A549 (cell line): Measurements from ENCODE around the gene GANAB. TPM values are rescaled to one million over a fixed set of nuclear protein-coding genes. Genes with fewer than 3 reads are reported as not detected.

Experiments
- ATAC-seq, 2 experiments: fragments of 200-7000 bp in 1 of 2; fragments of >200 bp in 1 of 2; cut with Nextera tagmentation in 1 of 2; cut with Tn5 transposase in 1 of 2; 3 replicates each; pipeline versions ENCODE4 v1.8.0 to v1.9.1; 2018 to 2020; ENCODE audit warnings: mild to moderate bottlenecking in 1 of 2, moderate library complexity in 1 of 2
- CTCF ChIA-PET: fragments of 300-600 bp; sonication (Branson Sonifier 250); formaldehyde crosslinking; extraction: SDS; loops from one replicate; lab custom pipeline; 2021; ENCODE audit warnings: antibody characterized with exemption, inconsistent platforms; lab: Yijun Ruan, JAX
- POLR2A ChIA-PET: fragments of 350-600 bp; formaldehyde crosslinking; extraction: SDS; loops from one replicate; lab custom pipeline; 2021; ENCODE audit warnings: antibody characterized with exemption, inconsistent platforms; lab: Yijun Ruan, JAX
- DNase-seq, 2 experiments: peaks; one replicate each; pipeline versions ENCODE4 v3.0.0 to v3.0.0-alpha.2; 2011 to 2016; ENCODE audit warnings: low read depth in 1 of 2, low spot score in 1 of 2
- FAIRE-seq: peaks from 2 replicates; lab custom pipeline; 2011; peaks lifted over from hg19 to GRCh38; lab: Jason Lieb, UNC
- H3K27ac ChIP-seq, 2 experiments: fragments of >200 bp; sonication (Bioruptor Twin); formaldehyde crosslinking; 3 replicates each; pipeline ENCODE4 v1.5.1; 2016 to 2017
- H3K4me1 ChIP-seq: fragments of >200 bp; sonication (Bioruptor Twin); formaldehyde crosslinking; 3 replicates; pipeline ENCODE4 v1.6.1; 2016
- H3K4me2 ChIP-seq: fragments of >200 bp; sonication (Bioruptor Twin); formaldehyde crosslinking; 3 replicates; pipeline ENCODE4 v1.6.1; 2016
- H3K4me3 ChIP-seq: fragments of >200 bp; sonication (Bioruptor Twin); formaldehyde crosslinking; 3 replicates; pipeline ENCODE4 v1.5.1; 2016
- H3K9me3 ChIP-seq: fragments of >200 bp; sonication (Bioruptor Twin); formaldehyde crosslinking; 3 replicates; pipeline ENCODE4 v1.6.1; 2016
- ATOH8 ChIP-seq: fragments of 250-450 bp; sonication (Bioruptor Pico); IDR thresholded peaks from 2 replicates; pipeline ENCODE4 v1.5.0; 2020; ENCODE audit warnings: low read depth, mild to moderate bottlenecking, moderate library complexity
- CBX2 ChIP-seq: fragments of 200-600 bp; sonication (generic); IDR thresholded peaks from 2 replicates; pipeline ENCODE4 v1.6.1; 2016; ENCODE audit warnings: low read depth, mild to moderate bottlenecking, borderline replicate concordance
- CBX8 ChIP-seq: fragments of 200-600 bp; sonication (generic); IDR thresholded peaks from 2 replicates; pipeline ENCODE4 v1.6.1; 2016
- CHD4 ChIP-seq: fragments of 200-600 bp; sonication (generic); IDR thresholded peaks from 2 replicates; pipeline ENCODE4 v1.6.1; 2016; ENCODE audit warnings: antibody characterized with exemption, mild to moderate bottlenecking, borderline replicate concordance
- CTCF ChIP-seq: fragments of >200 bp; sonication (Bioruptor Twin); formaldehyde crosslinking; IDR thresholded peaks from 3 replicates; pipeline ENCODE4 v1.5.1; 2016
- EHF ChIP-seq: fragments of 250-450 bp; sonication (Bioruptor Pico); IDR thresholded peaks from 2 replicates; pipeline ENCODE4 v1.5.0; 2020; ENCODE audit warnings: mild to moderate bottlenecking
- EHMT2 ChIP-seq: fragments of 200-600 bp; sonication (generic); IDR thresholded peaks from 2 replicates; pipeline ENCODE4 v1.6.1; 2016; ENCODE audit warnings: antibody characterized with exemption, low read depth, mild to moderate bottlenecking, moderate library complexity
- FOSB ChIP-seq: fragments of 250-450 bp; sonication (Bioruptor Pico); IDR thresholded peaks from 2 replicates; pipeline ENCODE4 v1.5.0; 2020; ENCODE audit warnings: mild to moderate bottlenecking, moderate library complexity
- FOXS1 ChIP-seq: fragments of 250-450 bp; sonication (Bioruptor Pico); IDR thresholded peaks from 2 replicates; pipeline ENCODE4 v1.5.0; 2020; ENCODE audit warnings: mild to moderate bottlenecking, moderate library complexity
- HES2 ChIP-seq: fragments of >200 bp; sonication (Bioruptor Twin); formaldehyde crosslinking; IDR thresholded peaks from 2 replicates; pipeline ENCODE4 v1.6.1; 2016
- HEYL ChIP-seq: fragments of 250-450 bp; sonication (Bioruptor Pico); IDR thresholded peaks from 2 replicates; pipeline ENCODE4 v1.8.0; 2021; ENCODE audit warnings: mild to moderate bottlenecking, moderate library complexity
- HMGXB4 ChIP-seq: fragments of 250-450 bp; sonication (Bioruptor Pico); IDR thresholded peaks from 2 replicates; pipeline ENCODE4 v1.5.0; 2021; ENCODE audit warnings: mild to moderate bottlenecking, moderate library complexity, borderline replicate concordance
- HOXA7 ChIP-seq: fragments of 250-450 bp; sonication (Bioruptor Pico); IDR thresholded peaks from 2 replicates; pipeline ENCODE4 v1.5.0; 2020; ENCODE audit warnings: mild to moderate bottlenecking, moderate library complexity
- HOXB5 ChIP-seq: fragments of 250-450 bp; sonication (Bioruptor Pico); IDR thresholded peaks from 2 replicates; pipeline ENCODE4 v1.5.0; 2020; ENCODE audit warnings: mild to moderate bottlenecking, moderate library complexity
- MAX ChIP-seq: IDR thresholded peaks from 2 replicates; pipeline ENCODE4 v1.6.1; 2012
- MAZ ChIP-seq: fragments of 150-350 bp; IDR thresholded peaks from 2 replicates; pipeline ENCODE4 v1.6.1; 2014; ENCODE audit warnings: antibody characterized with exemption, low read depth, low read length, borderline replicate concordance
- POLR2AphosphoS2 ChIP-seq: conservative IDR thresholded peaks from 2 replicates; pipeline ENCODE4 v1.6.1; 2012; ENCODE audit warnings: low read length, improper control_type of control experiment, inconsistent platforms
- RAD21 ChIP-seq, 2 experiments: fragments of >200 bp in 1 of 2; sonication (Bioruptor Twin) in 1 of 2; formaldehyde crosslinking in 1 of 2; IDR thresholded peaks in 1 of 2; conservative IDR thresholded peaks in 1 of 2; 2 replicates in 1 of 2; 3 replicates in 1 of 2; pipeline ENCODE4 v1.6.1; 2012 to 2018; ENCODE audit warnings: inconsistent platforms in 1 of 2
- REST ChIP-seq: fragments of 200-600 bp; sonication (generic); IDR thresholded peaks from 2 replicates; pipeline ENCODE4 v1.6.1; 2016; ENCODE audit warnings: antibody characterized with exemption, mild to moderate bottlenecking, moderate library complexity
- RFX5 ChIP-seq: fragments of 450-650 bp; IDR thresholded peaks from 2 replicates; pipeline ENCODE4 v1.7.1; 2014; ENCODE audit warnings: antibody characterized with exemption, mild to moderate bottlenecking, moderate library complexity
- SMC3 ChIP-seq: fragments of >200 bp; sonication (Bioruptor Twin); formaldehyde crosslinking; IDR thresholded peaks from 3 replicates; pipeline ENCODE4 v1.6.1; 2018; ENCODE audit warnings: inconsistent platforms
- SREBF2 ChIP-seq: fragments of 450-650 bp; IDR thresholded peaks from 2 replicates; pipeline ENCODE4 v1.6.1; 2014; ENCODE audit warnings: mild to moderate bottlenecking, moderate library complexity
- TFCP2L1 ChIP-seq: fragments of 250-450 bp; sonication (Bioruptor Pico); IDR thresholded peaks from 2 replicates; pipeline ENCODE4 v1.5.0; 2021; ENCODE audit warnings: mild to moderate bottlenecking
- USF2 ChIP-seq: fragments of 450-650 bp; IDR thresholded peaks from 2 replicates; pipeline ENCODE4 v1.6.1; 2014; ENCODE audit warnings: antibody characterized with exemption
- ZNF302 ChIP-seq: fragments of 250-450 bp; sonication (Bioruptor Pico); IDR thresholded peaks from 2 replicates; pipeline ENCODE4 v1.9.0; 2021; ENCODE audit warnings: inconsistent platforms, mild to moderate bottlenecking, moderate library complexity
- WGBS: methylation state at CpG from one replicate; pipeline ENCODE4 v1.1.6; 2017; ENCODE audit errors: missing lambda C conversion rate; 5-methylcytosine and 5-hydroxymethylcytosine counted together
- polyA plus RNA-seq, 4 experiments: library from polyadenylated mRNA; depleted of rRNA in 3 of 4; stranded (reverse); fragments of >200 nt; fragmentation: RNase III in 1 of 4; extraction: RNeasy Plus Mini Kit Qiagen cat#74134 plus additional on column Dnase treatment in 1 of 4; gene quantifications; 2 replicates in 3 of 4; 3 replicates in 1 of 4; pipeline ENCODE4 v1.2.3, GENCODE V29; 2011 to 2017

Gene GANAB
- polyA plus RNA-seq, 2 of the 4 experiments (the other 2 are of a cell fraction), result 215 to 220 TPM

- ChIA-PET POLR2A (interaction anchor here (0.6 kb wide), 1 partner anchor 257 kb away, joined by 4 read pairs; no protein-coding TSS in a partner anchor), CTCF (interaction anchor here (1.1 to 4.1 kb wide), 3 partner anchors 8 to 219 kb away, joined by 4 to 48 read pairs (median 5); partner anchors contain the start of genes B3GAT3, C11orf98 and CSKMT)
- no peak for DNase-seq
- H3K4me1 ChIP-seq, result peaks cover 29% of the 10 kb centered on the region
- peak overlapping the region in 1 of 2 experiments; percentile 98; a peak in 3 of 6 replicates for H3K27ac ChIP-seq
- TF ChIP-seq HES2 (no peak), CBX8 (no peak), MAX (no peak), HEYL (CRISPR knock-in tag) (no peak), SMC3 (no peak), POLR2AphosphoS2 (no peak), REST (no peak), CTCF (no peak), TFCP2L1 (no peak)
- no peak overlapping the region for H3K4me2 ChIP-seq
- 80% methylated on average over 8 of the region's 8 CpGs for WGBS
- no peak for ATAC-seq
- FAIRE-seq, result no peak
- H3K9me3 ChIP-seq, result no peaks in the 10 kb centered on the region
- no peak overlapping the region for H3K4me3 ChIP-seq
Measured at GRCh38 chr11:62614275-62614674, 32.1 kb downstream of the GANAB start.

- H3K4me3 ChIP-seq, result no peak overlapping the region; the same call in 2 of the 3 replicates
- TF ChIP-seq HES2, result no peak
- no peak for TF ChIP-seq FOSB (CRISPR knock-in tag)
- no peak for TF ChIP-seq ATOH8 (CRISPR knock-in tag)
- no peak for TF ChIP-seq HMGXB4 (CRISPR knock-in tag)
- no peak for TF ChIP-seq CBX2
- TF ChIP-seq MAZ, result no peak
- no peak for TF ChIP-seq EHF (CRISPR knock-in tag)
- TF ChIP-seq EHMT2, result no peak
- TF ChIP-seq RAD21 (conservative IDR thresholded peaks at IDR 0.05 in 1 of 2, IDR thresholded peaks at IDR 0.05 in 1 of 2), result no peak
- no peak for TF ChIP-seq ZNF302 (CRISPR knock-in tag)
- TF ChIP-seq USF2, result no peak
- TF ChIP-seq CHD4, result no peak
- no peak for TF ChIP-seq HOXB5
- no peak for TF ChIP-seq RFX5
- no peak for TF ChIP-seq HOXA7 (CRISPR knock-in tag)
- TF ChIP-seq FOXS1 (CRISPR knock-in tag), result no peak
- no peak for TF ChIP-seq SREBF2
- TF ChIP-seq, all 56 proteins: peak for 0
- peak overlapping the region; percentile 80 to 98 for H3K27ac ChIP-seq
- peak overlapping the region; percentile 81 for H3K4me2 ChIP-seq
- FAIRE-seq (no peak), DNase-seq (no peak), ATAC-seq (peak; percentile 5 to 37; a peak in 4 of 6 replicates)
- WGBS, result 80% methylated on average over 6 of the region's 15 CpGs
- CTCF ChIA-PET, result interaction anchor here (1.1 to 4.1 kb wide), 8 partner anchors 9 to 193 kb away, joined by 3 to 48 read pairs (median 14); partner anchors contain the start of genes B3GAT3, C11orf98, CSKMT and MTA2
- H3K9me3 ChIP-seq, result no peaks in the 10 kb centered on the region
- H3K4me1 ChIP-seq, result peaks cover 29% of the 10 kb centered on the region
- POLR2A ChIA-PET, result interaction anchor here (1.4 to 3.7 kb wide), 3 partner anchors 8 to 52 kb away, joined by 5 to 27 read pairs (median 12); partner anchors contain the start of genes B3GAT3, C11orf98, CSKMT and TUT1
Measured at GRCh38 chr11:62613291-62613778, 33.1 kb downstream of the GANAB start.
